ENCODE results near the gene FREM1. TPM values are rescaled to one million over a fixed set of nuclear protein-coding genes. Genes with fewer than 3 reads are reported as not detected.

The FREM1 gene
- total RNA-seq, 2 donors from 2014 or later: 2.2 to 2.4 TPM

DNA sequence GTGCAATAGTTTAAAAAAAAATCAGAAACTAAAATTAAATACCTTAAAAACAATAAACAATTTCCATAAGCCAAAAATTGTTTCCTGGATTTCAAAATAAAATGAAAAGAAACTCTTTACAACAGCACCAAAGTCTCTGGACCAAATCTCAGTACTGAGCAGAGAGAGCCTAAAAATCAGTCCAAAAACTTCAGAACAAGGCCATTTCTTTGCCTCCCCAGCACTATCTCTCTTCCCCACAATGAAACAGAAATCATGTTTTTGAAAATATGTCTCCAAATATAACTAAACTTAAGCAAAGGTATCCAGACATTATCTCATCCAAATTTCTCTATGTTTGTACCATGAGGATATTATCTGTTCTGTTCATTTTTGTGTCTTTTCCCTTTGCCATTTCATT is 1.0 kb downstream of the FREM1 start:
- peak overlapping the region; percentile 23 to 57 for H3K27ac ChIP-seq

DNA sequence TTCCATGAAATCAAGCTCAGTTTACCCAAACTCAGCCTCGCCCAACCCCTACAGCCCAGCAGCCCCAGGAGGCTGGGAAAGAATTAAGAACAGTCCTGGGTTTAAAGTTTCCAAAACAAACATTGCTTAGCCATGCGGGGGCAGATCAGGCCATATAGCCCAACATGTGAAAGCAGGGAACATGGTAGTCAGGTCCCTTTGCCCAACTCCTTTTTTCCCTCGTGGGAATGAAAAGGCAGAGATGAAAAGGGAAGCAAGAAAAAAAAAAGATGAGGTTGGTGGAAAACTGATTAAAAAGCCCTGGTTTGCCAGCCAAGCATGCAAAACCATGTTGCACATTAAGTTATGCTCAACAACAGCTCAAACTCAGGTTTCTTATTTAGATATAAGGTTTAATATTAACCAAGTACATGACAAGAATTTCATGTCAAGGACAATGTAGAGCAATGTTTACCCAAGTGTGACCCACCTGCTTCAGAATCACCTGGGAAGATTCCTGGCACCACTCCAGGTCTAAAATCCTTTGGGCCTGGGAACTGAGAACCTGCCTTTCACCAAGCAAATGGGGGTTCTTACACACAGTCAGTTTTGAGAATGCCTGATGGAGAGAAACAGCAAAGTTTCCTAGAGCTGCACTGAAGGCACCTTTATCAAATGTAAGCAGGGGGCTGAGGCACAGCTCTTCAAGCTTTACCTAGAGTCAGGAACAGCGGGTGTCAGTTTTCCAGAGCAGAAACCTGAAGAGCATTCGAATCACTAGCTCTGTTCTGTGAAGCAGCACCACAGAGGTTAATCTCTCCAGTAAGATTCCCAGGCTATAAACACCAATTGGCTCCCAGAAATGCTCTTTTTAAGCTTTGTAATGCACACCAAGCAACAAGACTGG is 1.7 kb downstream of the FREM1 start:
- H3K4me1 ChIP-seq: peaks cover 0 to 11% of the 10 kb centered on the region in 2 donors
- DNase-seq (ENCODE audit: low spot score): no peak
- TF ChIP-seq, protein P1, sequence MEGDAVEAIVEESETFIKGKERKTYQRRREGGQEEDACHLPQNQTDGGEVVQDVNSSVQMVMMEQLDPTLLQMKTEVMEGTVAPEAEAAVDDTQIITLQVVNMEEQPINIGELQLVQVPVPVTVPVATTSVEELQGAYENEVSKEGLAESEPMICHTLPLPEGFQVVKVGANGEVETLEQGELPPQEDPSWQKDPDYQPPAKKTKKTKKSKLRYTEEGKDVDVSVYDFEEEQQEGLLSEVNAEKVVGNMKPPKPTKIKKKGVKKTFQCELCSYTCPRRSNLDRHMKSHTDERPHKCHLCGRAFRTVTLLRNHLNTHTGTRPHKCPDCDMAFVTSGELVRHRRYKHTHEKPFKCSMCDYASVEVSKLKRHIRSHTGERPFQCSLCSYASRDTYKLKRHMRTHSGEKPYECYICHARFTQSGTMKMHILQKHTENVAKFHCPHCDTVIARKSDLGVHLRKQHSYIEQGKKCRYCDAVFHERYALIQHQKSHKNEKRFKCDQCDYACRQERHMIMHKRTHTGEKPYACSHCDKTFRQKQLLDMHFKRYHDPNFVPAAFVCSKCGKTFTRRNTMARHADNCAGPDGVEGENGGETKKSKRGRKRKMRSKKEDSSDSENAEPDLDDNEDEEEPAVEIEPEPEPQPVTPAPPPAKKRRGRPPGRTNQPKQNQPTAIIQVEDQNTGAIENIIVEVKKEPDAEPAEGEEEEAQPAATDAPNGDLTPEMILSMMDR (IDR thresholded peaks at IDR 0.05): no peak
- no peaks in the 10 kb centered on the region for H3K27me3 ChIP-seq
- no peaks in the 10 kb centered on the region for H3K36me3 ChIP-seq
- peak overlapping the region; percentile 23 to 57 for H3K27ac ChIP-seq
- no peaks in the 10 kb centered on the region for H3K9me3 ChIP-seq
- H3K4me3 ChIP-seq: peak overlapping the region in 1 of 2 donors; percentile 16

More for the DNA sequence above, 1.0 kb downstream of the FREM1 start:
- DNase-seq (ENCODE audit: low spot score): no peak
- Histone ChIP-seq H3K27me3 (no peaks in the 10 kb centered on the region), H3K36me3 (no peaks in the 10 kb centered on the region), H3K4me3 (peak overlapping the region in 1 of 2 donors; percentile 35), H3K4me1 (peaks cover 0 to 11% of the 10 kb centered on the region in 2 donors), H3K9me3 (no peaks in the 10 kb centered on the region)
- TF ChIP-seq, protein P1 (IDR thresholded peaks at IDR 0.05): no peak

DNA sequence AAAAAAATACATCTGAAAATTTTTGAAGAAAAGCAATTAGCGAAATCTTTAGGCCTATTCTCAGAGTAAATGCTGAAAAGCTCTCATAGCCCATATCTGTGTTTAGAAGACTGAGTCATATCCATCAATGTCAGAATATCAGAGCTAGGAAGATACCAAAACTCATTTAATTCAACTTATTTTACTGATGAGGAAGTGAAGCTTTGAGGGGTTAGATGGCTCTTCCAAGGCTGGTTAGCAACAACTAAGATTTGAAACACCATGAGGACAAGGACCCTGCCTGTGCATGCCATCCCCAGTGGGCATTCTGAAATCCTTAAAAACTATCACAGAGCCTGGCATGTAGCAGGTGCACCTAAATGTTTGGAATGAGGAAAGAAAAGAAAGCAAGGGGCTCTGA is 2.5 kb downstream of the FREM1 start:
- Histone ChIP-seq H3K4me3 (no peak overlapping the region), H3K4me1 (peaks cover 0 to 11% of the 10 kb centered on the region in 2 donors), H3K36me3 (no peaks in the 10 kb centered on the region), H3K9me3 (no peaks in the 10 kb centered on the region), H3K27me3 (no peaks in the 10 kb centered on the region), H3K27ac (peak overlapping the region in 1 of 2 donors; percentile 57)
- no peak for DNase-seq (ENCODE audit: low spot score)
- TF ChIP-seq, protein P1 (IDR thresholded peaks at IDR 0.05): no peak

DNA sequence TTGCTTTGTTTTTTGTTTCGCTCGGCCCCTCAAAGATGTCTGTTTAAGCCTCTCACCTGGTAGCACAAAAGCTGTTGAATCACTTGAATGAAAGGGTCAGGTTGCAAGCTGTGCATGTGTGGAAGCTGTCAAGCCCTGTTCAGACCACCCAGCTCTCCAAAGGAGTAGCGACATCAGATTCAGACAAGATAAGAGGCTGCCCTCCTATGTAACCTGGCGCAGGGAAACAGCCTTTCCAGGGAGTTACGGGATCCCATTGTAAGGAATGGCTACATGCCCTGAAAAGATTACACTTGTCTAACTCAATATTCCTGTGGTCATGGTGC is 2.9 kb downstream of the FREM1 start:
- Histone ChIP-seq H3K4me1 (peaks cover 0 to 11% of the 10 kb centered on the region in 2 donors), H3K4me3 (no peak overlapping the region), H3K9me3 (no peaks in the 10 kb centered on the region), H3K27ac (peak overlapping the region in 1 of 2 donors; percentile 57), H3K27me3 (no peaks in the 10 kb centered on the region), H3K36me3 (no peaks in the 10 kb centered on the region)
- TF ChIP-seq, protein P1 (IDR thresholded peaks at IDR 0.05): no peak
- DNase-seq (ENCODE audit: low spot score): no peak

DNA sequence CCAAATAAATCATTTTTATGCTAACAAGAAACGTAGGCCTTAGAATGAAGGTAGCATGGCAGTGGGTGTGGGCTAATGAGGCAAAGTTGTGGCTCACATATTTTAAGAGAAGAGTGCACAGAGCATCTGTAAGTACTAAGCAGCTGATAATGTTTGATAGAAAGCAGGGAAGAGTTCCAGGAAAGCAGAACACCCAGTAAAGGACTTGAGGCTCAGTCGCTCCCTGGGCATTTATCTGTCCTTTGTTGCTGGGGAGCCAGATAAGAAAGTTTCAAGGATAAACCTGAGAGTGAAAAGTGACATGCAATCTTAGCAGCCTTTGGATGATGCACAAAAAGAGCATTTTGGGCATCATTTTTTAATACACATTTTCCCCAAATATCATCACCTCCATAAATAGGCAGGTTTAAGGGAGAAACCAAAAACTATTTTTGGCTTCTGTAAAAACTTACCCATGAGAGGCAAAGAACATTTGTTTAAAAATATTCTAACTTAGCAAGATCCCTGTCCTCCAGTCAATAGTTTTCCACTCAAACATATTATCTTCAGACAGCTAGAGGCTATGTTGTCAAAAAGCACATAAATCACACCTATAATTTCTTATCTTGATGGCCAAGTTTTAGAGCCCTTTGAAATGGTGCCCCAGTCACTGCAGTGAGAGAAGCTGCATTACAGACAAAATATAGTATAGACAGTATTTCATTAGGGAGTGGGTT is 3.4 kb downstream of the FREM1 start:
- no peaks in the 10 kb centered on the region for H3K27me3 ChIP-seq
- TF ChIP-seq, protein P1 (IDR thresholded peaks at IDR 0.05): no peak
- H3K36me3 ChIP-seq: no peaks in the 10 kb centered on the region
- H3K4me3 ChIP-seq: no peak overlapping the region
- H3K4me1 ChIP-seq: peaks cover 0 to 11% of the 10 kb centered on the region in 2 donors
- no peak for DNase-seq (ENCODE audit: low spot score)
- no peaks in the 10 kb centered on the region for H3K9me3 ChIP-seq
- peak overlapping the region in 1 of 2 donors; percentile 57 for H3K27ac ChIP-seq
